Progenitor cell of endocrine pancreas (in vitro differentiated cells): Measurements from ENCODE around the gene SLC39A7. TPM values are rescaled to one million over a fixed set of nuclear protein-coding genes. Genes with fewer than 3 reads are reported as not detected.
A peak's percentile ranks its signal among the peaks of the same experiment; 100 is the strongest.

Source experiments
- DNase-seq: peaks from one replicate; pipeline ENCODE4 v3.0.0; 2021; ENCODE audit warnings: low spot score; ENCODE audit not compliant: unreplicated experiment
- H3K27ac Mint-ChIP-seq: 2 replicates; pipeline ENCODE4 v1.8.0; 2021; ENCODE audit warnings: mild to moderate bottlenecking, moderate library complexity, mixed read lengths
- H3K27me3 Mint-ChIP-seq: 2 replicates; pipeline ENCODE4 v1.8.0; 2021; ENCODE audit warnings: mixed read lengths
- H3K36me3 Mint-ChIP-seq: 2 replicates; pipeline ENCODE4 v1.8.0; 2022; ENCODE audit warnings: mixed read lengths; ENCODE audit not compliant: insufficient read depth
- H3K4me1 Mint-ChIP-seq: 2 replicates; pipeline ENCODE4 v1.8.0; 2021; ENCODE audit warnings: low read depth, mixed read lengths
- H3K4me3 Mint-ChIP-seq: 2 replicates; pipeline ENCODE4 v1.8.0; 2021; ENCODE audit warnings: low read depth, mild to moderate bottlenecking, moderate library complexity, mixed read lengths
- H3K9me3 Mint-ChIP-seq: 2 replicates; pipeline ENCODE4 v1.8.0; 2021; ENCODE audit warnings: low read depth, mixed read lengths
- CTCF ChIP-seq: fragments of 200-600 bp; sonication (generic); IDR thresholded peaks from one replicate; pipeline ENCODE4 v1.5.0; 2021; ENCODE audit warnings: antibody characterized with exemption, mild to moderate bottlenecking; ENCODE audit not compliant: unreplicated experiment
- total RNA-seq: library from RNA; stranded (reverse); gene quantifications from 2 replicates; pipeline ENCODE4 v1.2.1, GENCODE V29; 2021

The SLC39A7 gene
- total RNA-seq, 1 donor from 2014 or later: 109 TPM

- TF ChIP-seq CTCF: no peak
- Mint-ChIP-seq H3K9me3 (no peaks in the 10 kb centered on the region), H3K4me1 (peaks cover 10% of the 10 kb centered on the region), H3K27ac (no peak overlapping the region), H3K27me3 (peaks cover 42% of the 10 kb centered on the region), H3K36me3 (peaks cover 4% of the 10 kb centered on the region), H3K4me3 (no peak overlapping the region)
- DNase-seq: no peak
Measured at GRCh38 chr6:33189625-33190448, 10.8 kb upstream of the SLC39A7 start.

- Mint-ChIP-seq H3K9me3 (no peaks in the 10 kb centered on the region), H3K4me1 (peaks cover 10% of the 10 kb centered on the region), H3K27me3 (peaks cover 41% of the 10 kb centered on the region), H3K4me3 (no peak overlapping the region), H3K36me3 (peaks cover 11% of the 10 kb centered on the region), H3K27ac (no peak overlapping the region)
- TF ChIP-seq CTCF: no peak
- DNase-seq: no peak
Measured at GRCh38 chr6:33190504-33191107, 10.1 kb upstream of the SLC39A7 start.

- Mint-ChIP-seq H3K27ac (no peak overlapping the region), H3K36me3 (peaks cover 17% of the 10 kb centered on the region), H3K4me1 (peaks cover 10% of the 10 kb centered on the region), H3K9me3 (no peaks in the 10 kb centered on the region), H3K4me3 (no peak overlapping the region), H3K27me3 (peaks cover 40% of the 10 kb centered on the region)
- DNase-seq: no peak
- no peak for TF ChIP-seq CTCF
Measured at GRCh38 chr6:33191383-33192104, 9.1 kb upstream of the SLC39A7 start.

- Mint-ChIP-seq H3K27ac (no peak within 1 kb of the TSS), H3K4me3 (peak within 1 kb of the TSS; percentile 70), H3K36me3 (peaks cover 18% of the 10 kb centered on the region), H3K9me3 (no peaks in the 10 kb centered on the region), H3K4me1 (peaks cover 10% of the 10 kb centered on the region), H3K27me3 (peaks cover 37% of the 10 kb centered on the region)
- TF ChIP-seq CTCF: no peak
- DNase-seq: no peak
Measured at GRCh38 chr6:33192105-33192646, 8.5 kb upstream of the SLC39A7 start, which contains the start of gene COL11A2. Gene COL11A2 (minus strand): TSS chr6:33192467. CDS start chr6:33192240, 227 bp downstream.
